HEK293 (cell line): ENCODE measurements around the gene TAPBPL.
A peak's percentile ranks its signal among the peaks of the same experiment; 100 is the strongest.

Experiments used
- GFI1B ChIP-seq: fragments of 450-650 bp; formaldehyde crosslinking; IDR thresholded peaks from 2 replicates; pipeline ENCODE4 v1.5.1; 2016; ENCODE audit warnings: missing biosample characterization, missing genetic modification characterization
- GLI4 ChIP-seq: fragments of 450-650 bp; formaldehyde crosslinking; IDR thresholded peaks from 2 replicates; pipeline ENCODE4 v1.5.1; 2016; ENCODE audit warnings: missing biosample characterization, missing genetic modification characterization
- IKZF3 ChIP-seq: fragments of 450-650 bp; IDR thresholded peaks from 2 replicates; pipeline ENCODE4 v1.5.0; 2018; ENCODE audit warnings: missing biosample characterization, mild to moderate bottlenecking, missing genetic modification characterization, moderate library complexity
- KLF1 ChIP-seq: fragments of 450-650 bp; formaldehyde crosslinking; IDR thresholded peaks from 2 replicates; pipeline ENCODE4 v1.5.1; 2016; ENCODE audit warnings: missing biosample characterization, missing genetic modification characterization
- KLF10 ChIP-seq: fragments of 450-650 bp; IDR thresholded peaks from 2 replicates; pipeline ENCODE4 v1.5.1; 2018; ENCODE audit warnings: missing biosample characterization, mild to moderate bottlenecking, missing genetic modification characterization
- KLF9 ChIP-seq: fragments of 450-650 bp; formaldehyde crosslinking; IDR thresholded peaks from 2 replicates; pipeline ENCODE4 v1.5.1; 2016; ENCODE audit warnings: missing biosample characterization, missing genetic modification characterization, low read depth
- ZBTB21 ChIP-seq: fragments of 450-650 bp; formaldehyde crosslinking; IDR thresholded peaks from 2 replicates; pipeline ENCODE4 v1.5.1; 2017; ENCODE audit warnings: missing biosample characterization, missing genetic modification characterization
- ZNF121 ChIP-seq: fragments of 450-650 bp; formaldehyde crosslinking; IDR thresholded peaks from 2 replicates; pipeline ENCODE4 v1.5.1; 2016; ENCODE audit warnings: missing biosample characterization, missing genetic modification characterization
- ZNF132 ChIP-seq: fragments of 450-650 bp; formaldehyde crosslinking; IDR thresholded peaks from 2 replicates; pipeline ENCODE4 v1.5.1; 2017; ENCODE audit warnings: missing biosample characterization, missing genetic modification characterization, borderline replicate concordance
- ZNF175 ChIP-seq: fragments of 450-650 bp; formaldehyde crosslinking; IDR thresholded peaks from 2 replicates; pipeline ENCODE4 v1.5.1; 2016; ENCODE audit warnings: missing biosample characterization, missing genetic modification characterization
- ZNF366 ChIP-seq: fragments of 450-650 bp; formaldehyde crosslinking; conservative IDR thresholded peaks from 2 replicates; pipeline ENCODE4 v1.5.1; 2016; ENCODE audit warnings: missing biosample characterization, missing genetic modification characterization
- ZNF530 ChIP-seq: fragments of 450-650 bp; formaldehyde crosslinking; IDR thresholded peaks from 2 replicates; pipeline ENCODE4 v1.5.1; 2016; ENCODE audit warnings: low read depth, missing biosample characterization, missing genetic modification characterization
- ZNF548 ChIP-seq: fragments of 450-650 bp; formaldehyde crosslinking; IDR thresholded peaks from 2 replicates; pipeline ENCODE4 v1.5.1; 2016; ENCODE audit warnings: missing biosample characterization, missing genetic modification characterization
- ZNF600 ChIP-seq: fragments of 450-650 bp; formaldehyde crosslinking; IDR thresholded peaks from 2 replicates; pipeline ENCODE4 v1.5.1; 2016; ENCODE audit warnings: missing biosample characterization, missing genetic modification characterization
- ZNF664 ChIP-seq: fragments of 450-650 bp; formaldehyde crosslinking; IDR thresholded peaks from 2 replicates; pipeline ENCODE4 v1.5.1; 2016; ENCODE audit warnings: missing biosample characterization, missing genetic modification characterization
- ZSCAN23 ChIP-seq: fragments of 450-650 bp; formaldehyde crosslinking; IDR thresholded peaks from 2 replicates; pipeline ENCODE4 v1.5.1; 2016; ENCODE audit warnings: missing biosample characterization, missing genetic modification characterization
- TF ChIP-seq, protein P1 (sequence below): fragments of 450-650 bp; formaldehyde crosslinking; conservative IDR thresholded peaks from 2 replicates; pipeline ENCODE4 v1.5.1; 2016; ENCODE audit warnings: low read depth, missing biosample characterization, missing genetic modification characterization
- TF ChIP-seq, protein P2 (sequence below): fragments of 450-650 bp; formaldehyde crosslinking; IDR thresholded peaks from 2 replicates; pipeline ENCODE4 v1.5.1; 2016; ENCODE audit warnings: missing biosample characterization, missing genetic modification characterization
- TF ChIP-seq, protein P3 (sequence below): fragments of 450-650 bp; IDR thresholded peaks from 2 replicates; pipeline ENCODE4 v1.5.1; 2018; ENCODE audit warnings: missing biosample characterization, missing genetic modification characterization
- TF ChIP-seq, protein P4 (sequence below): fragments of 450-650 bp; formaldehyde crosslinking; IDR thresholded peaks from 2 replicates; pipeline ENCODE4 v1.5.1; 2017; ENCODE audit warnings: missing biosample characterization, missing genetic modification characterization
- TF ChIP-seq, protein P5 (sequence below): fragments of 450-650 bp; formaldehyde crosslinking; IDR thresholded peaks from 2 replicates; pipeline ENCODE4 v1.5.1; 2016; ENCODE audit warnings: missing biosample characterization, missing genetic modification characterization
- TF ChIP-seq, protein P6 (sequence below): fragments of 450-650 bp; formaldehyde crosslinking; IDR thresholded peaks from 2 replicates; pipeline ENCODE4 v1.5.1; 2016; ENCODE audit warnings: missing biosample characterization, missing genetic modification characterization, borderline replicate concordance

Gene TAPBPL

DNA sequence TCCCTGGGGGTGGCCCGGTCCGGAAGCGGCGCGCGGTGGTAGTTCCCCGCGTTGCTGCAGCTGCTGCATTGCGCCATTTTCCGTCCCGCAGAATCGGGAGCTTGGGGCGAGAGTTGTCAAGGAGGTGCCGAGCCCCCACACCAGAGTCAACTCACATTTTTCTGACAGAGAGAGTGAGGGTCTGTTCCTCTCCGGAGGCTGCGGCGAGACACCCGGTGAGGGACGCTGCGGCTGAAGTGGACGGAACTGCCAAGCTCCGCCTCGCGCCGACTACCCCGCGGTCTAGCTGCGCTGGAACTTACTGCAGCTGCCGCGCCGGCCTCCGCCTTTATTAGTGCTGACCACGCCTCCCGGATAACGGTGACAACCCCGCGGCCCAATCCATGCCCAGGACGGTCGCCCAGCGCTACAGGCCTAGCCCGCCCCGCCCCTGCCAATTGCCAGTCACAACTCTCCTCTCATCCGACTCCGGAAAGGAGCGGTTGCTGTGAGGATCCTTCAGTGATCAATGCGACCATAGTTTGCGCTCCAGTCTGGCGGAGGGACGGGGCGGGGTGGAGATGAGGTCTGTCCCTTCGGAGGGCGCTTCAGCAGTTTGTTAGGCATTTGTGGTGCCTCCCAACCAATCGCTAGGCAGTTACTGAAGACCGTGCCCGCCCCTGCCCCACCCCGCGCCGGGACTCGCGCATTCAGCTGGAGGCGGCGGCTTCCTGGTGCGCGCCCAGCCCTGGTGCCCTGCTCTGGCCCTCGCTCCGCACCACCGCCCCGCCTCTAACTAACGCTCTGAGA lies 18.7 kb downstream of the TAPBPL start, which contains the start of gene VAMP1 (continued):
- TF ChIP-seq, protein P1, sequence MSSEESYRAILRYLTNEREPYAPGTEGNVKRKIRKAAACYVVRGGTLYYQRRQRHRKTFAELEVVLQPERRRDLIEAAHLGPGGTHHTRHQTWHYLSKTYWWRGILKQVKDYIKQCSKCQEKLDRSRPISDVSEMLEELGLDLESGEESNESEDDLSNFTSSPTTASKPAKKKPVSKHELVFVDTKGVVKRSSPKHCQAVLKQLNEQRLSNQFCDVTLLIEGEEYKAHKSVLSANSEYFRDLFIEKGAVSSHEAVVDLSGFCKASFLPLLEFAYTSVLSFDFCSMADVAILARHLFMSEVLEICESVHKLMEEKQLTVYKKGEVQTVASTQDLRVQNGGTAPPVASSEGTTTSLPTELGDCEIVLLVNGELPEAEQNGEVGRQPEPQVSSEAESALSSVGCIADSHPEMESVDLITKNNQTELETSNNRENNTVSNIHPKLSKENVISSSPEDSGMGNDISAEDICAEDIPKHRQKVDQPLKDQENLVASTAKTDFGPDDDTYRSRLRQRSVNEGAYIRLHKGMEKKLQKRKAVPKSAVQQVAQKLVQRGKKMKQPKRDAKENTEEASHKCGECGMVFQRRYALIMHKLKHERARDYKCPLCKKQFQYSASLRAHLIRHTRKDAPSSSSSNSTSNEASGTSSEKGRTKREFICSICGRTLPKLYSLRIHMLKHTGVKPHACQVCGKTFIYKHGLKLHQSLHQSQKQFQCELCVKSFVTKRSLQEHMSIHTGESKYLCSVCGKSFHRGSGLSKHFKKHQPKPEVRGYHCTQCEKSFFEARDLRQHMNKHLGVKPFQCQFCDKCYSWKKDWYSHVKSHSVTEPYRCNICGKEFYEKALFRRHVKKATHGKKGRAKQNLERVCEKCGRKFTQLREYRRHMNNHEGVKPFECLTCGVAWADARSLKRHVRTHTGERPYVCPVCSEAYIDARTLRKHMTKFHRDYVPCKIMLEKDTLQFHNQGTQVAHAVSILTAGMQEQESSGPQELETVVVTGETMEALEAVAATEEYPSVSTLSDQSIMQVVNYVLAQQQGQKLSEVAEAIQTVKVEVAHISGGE (tag by site-specific recombination): peak; percentile 16; the same call in 1 of the 2 replicates
- TF ChIP-seq GLI4 (tag by site-specific recombination) (peak; percentile 54; the same call in 1 of the 2 replicates), ZNF600 (tag by site-specific recombination) (peak; percentile 86), KLF10 (peak; percentile 88), ZNF366 (tag by site-specific recombination) (peak; percentile 88), ZNF530 (tag by site-specific recombination) (no peak), ZNF548 (tag by site-specific recombination) (no peak), KLF1 (tag by site-specific recombination) (peak; percentile 66), ZBTB21 (tag by site-specific recombination) (peak; percentile 59; the same call in 1 of the 2 replicates), KLF9 (tag by site-specific recombination) (peak; percentile 90), IKZF3 (tag by site-specific recombination) (no peak), ZNF121 (peak; percentile 59; the same call in 1 of the 2 replicates), GFI1B (tag by site-specific recombination) (peak; percentile 50; the same call in 1 of the 2 replicates), ZSCAN23 (tag by site-specific recombination) (no peak), ZNF664 (tag by site-specific recombination) (no peak), ZNF132 (tag by site-specific recombination) (no peak), ZNF175 (no peak)
- TF ChIP-seq, protein P2, sequence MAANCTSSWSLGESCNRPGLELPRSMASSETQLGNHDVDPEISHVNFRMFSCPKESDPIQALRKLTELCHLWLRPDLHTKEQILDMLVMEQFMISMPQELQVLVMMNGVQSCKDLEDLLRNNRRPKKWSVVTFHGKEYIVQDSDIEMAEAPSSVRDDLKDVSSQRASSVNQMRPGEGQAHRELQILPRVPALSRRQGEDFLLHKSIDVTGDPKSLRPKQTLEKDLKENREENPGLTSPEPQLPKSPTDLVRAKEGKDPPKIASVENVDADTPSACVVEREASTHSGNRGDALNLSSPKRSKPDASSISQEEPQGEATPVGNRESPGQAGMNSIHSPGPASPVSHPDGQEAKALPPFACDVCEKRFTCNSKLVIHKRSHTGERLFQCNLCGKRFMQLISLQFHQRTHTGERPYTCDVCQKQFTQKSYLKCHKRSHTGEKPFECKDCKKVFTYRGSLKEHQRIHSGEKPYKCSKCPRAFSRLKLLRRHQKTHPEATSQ (tag by site-specific recombination): peak; percentile 67; the same call in 1 of the 2 replicates
- TF ChIP-seq, protein P3, sequence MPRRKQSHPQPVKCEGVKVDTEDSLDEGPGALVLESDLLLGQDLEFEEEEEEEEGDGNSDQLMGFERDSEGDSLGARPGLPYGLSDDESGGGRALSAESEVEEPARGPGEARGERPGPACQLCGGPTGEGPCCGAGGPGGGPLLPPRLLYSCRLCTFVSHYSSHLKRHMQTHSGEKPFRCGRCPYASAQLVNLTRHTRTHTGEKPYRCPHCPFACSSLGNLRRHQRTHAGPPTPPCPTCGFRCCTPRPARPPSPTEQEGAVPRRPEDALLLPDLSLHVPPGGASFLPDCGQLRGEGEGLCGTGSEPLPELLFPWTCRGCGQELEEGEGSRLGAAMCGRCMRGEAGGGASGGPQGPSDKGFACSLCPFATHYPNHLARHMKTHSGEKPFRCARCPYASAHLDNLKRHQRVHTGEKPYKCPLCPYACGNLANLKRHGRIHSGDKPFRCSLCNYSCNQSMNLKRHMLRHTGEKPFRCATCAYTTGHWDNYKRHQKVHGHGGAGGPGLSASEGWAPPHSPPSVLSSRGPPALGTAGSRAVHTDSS (tag by site-specific recombination): peak; percentile 18; the same call in 1 of the 2 replicates
- TF ChIP-seq, protein P4, sequence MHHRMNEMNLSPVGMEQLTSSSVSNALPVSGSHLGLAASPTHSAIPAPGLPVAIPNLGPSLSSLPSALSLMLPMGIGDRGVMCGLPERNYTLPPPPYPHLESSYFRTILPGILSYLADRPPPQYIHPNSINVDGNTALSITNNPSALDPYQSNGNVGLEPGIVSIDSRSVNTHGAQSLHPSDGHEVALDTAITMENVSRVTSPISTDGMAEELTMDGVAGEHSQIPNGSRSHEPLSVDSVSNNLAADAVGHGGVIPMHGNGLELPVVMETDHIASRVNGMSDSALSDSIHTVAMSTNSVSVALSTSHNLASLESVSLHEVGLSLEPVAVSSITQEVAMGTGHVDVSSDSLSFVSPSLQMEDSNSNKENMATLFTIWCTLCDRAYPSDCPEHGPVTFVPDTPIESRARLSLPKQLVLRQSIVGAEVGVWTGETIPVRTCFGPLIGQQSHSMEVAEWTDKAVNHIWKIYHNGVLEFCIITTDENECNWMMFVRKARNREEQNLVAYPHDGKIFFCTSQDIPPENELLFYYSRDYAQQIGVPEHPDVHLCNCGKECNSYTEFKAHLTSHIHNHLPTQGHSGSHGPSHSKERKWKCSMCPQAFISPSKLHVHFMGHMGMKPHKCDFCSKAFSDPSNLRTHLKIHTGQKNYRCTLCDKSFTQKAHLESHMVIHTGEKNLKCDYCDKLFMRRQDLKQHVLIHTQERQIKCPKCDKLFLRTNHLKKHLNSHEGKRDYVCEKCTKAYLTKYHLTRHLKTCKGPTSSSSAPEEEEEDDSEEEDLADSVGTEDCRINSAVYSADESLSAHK (tag by site-specific recombination): peak; percentile 50
- TF ChIP-seq, protein P5, sequence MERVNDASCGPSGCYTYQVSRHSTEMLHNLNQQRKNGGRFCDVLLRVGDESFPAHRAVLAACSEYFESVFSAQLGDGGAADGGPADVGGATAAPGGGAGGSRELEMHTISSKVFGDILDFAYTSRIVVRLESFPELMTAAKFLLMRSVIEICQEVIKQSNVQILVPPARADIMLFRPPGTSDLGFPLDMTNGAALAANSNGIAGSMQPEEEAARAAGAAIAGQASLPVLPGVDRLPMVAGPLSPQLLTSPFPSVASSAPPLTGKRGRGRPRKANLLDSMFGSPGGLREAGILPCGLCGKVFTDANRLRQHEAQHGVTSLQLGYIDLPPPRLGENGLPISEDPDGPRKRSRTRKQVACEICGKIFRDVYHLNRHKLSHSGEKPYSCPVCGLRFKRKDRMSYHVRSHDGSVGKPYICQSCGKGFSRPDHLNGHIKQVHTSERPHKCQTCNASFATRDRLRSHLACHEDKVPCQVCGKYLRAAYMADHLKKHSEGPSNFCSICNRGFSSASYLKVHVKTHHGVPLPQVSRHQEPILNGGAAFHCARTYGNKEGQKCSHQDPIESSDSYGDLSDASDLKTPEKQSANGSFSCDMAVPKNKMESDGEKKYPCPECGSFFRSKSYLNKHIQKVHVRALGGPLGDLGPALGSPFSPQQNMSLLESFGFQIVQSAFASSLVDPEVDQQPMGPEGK (tag by site-specific recombination): peak; percentile 69
- TF ChIP-seq, protein P6, sequence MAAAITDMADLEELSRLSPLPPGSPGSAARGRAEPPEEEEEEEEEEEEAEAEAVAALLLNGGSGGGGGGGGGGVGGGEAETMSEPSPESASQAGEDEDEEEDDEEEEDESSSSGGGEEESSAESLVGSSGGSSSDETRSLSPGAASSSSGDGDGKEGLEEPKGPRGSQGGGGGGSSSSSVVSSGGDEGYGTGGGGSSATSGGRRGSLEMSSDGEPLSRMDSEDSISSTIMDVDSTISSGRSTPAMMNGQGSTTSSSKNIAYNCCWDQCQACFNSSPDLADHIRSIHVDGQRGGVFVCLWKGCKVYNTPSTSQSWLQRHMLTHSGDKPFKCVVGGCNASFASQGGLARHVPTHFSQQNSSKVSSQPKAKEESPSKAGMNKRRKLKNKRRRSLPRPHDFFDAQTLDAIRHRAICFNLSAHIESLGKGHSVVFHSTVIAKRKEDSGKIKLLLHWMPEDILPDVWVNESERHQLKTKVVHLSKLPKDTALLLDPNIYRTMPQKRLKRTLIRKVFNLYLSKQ (tag by site-specific recombination): no peak
